OCI-LY3 (cell line): Measurements from ENCODE around the gene NCKAP5.

Experiments
- CTCF ChIP-seq: fragments of 200-600, 300-600 bp; sonication (generic); IDR thresholded peaks from 2 replicates; pipeline ENCODE4 v1.5.1; 2014; ENCODE audit warnings: antibody characterized with exemption, low read length, low read depth
- EZH2phosphoT487 ChIP-seq: fragments of 200-600 bp; shearing (Covaris generic); IDR thresholded peaks from 2 replicates; pipeline ENCODE4 v1.6.1; 2018; ENCODE audit warnings: antibody characterized with exemption, mixed run types, low read depth

GRCh38 chr2:133157141-133157540 is 411.1 kb downstream of the NCKAP5 start:
- TF ChIP-seq CTCF (no peak), EZH2phosphoT487 (no peak)
